IMR-90 (cell line): ENCODE results near the gene TXNDC5.

Source experiments
- BHLHE40 ChIP-seq: fragments of 150-350 bp; IDR thresholded peaks from 2 replicates; pipeline ENCODE4 v1.6.1; 2016; ENCODE audit warnings: mild to moderate bottlenecking, low read depth, low read length
- CTCF ChIP-seq: conservative IDR thresholded peaks from 2 replicates; pipeline ENCODE4 v1.5.1; 2012; ENCODE audit warnings: mild to moderate bottlenecking, low read depth, low read length, improper control_type of control experiment
- FOS ChIP-seq: fragments of 150-350 bp; IDR thresholded peaks from 2 replicates; pipeline ENCODE4 v1.6.1; 2016; ENCODE audit warnings: low read depth, low read length
- MAZ ChIP-seq: IDR thresholded peaks from 2 replicates; pipeline ENCODE4 v1.6.1; 2012; ENCODE audit warnings: low read depth, mild to moderate bottlenecking, low read length, improper control_type of control experiment, moderate library complexity, borderline replicate concordance
- NFE2L2 ChIP-seq: fragments of 150-350 bp; IDR thresholded peaks from 2 replicates; pipeline ENCODE4 v1.6.1; 2016; ENCODE audit warnings: low read depth, mild to moderate bottlenecking, low read length
- POLR2A ChIP-seq: IDR thresholded peaks from 2 replicates; pipeline ENCODE4 v1.6.1; 2012; ENCODE audit warnings: mild to moderate bottlenecking, low read depth, low read length
- RAD21 ChIP-seq: IDR thresholded peaks from 2 replicates; pipeline ENCODE4 v1.6.1; 2012; ENCODE audit warnings: low read length, improper control_type of control experiment
- RCOR1 ChIP-seq: IDR thresholded peaks from 2 replicates; pipeline ENCODE4 v1.6.1; 2012; ENCODE audit warnings: mild to moderate bottlenecking, low read length, improper control_type of control experiment; ENCODE audit not compliant: insufficient replicate concordance
- SMC3 ChIP-seq: fragments of 150-350 bp; IDR thresholded peaks from 2 replicates; pipeline ENCODE4 v1.6.1; 2016; ENCODE audit warnings: low read depth, mild to moderate bottlenecking, antibody characterized with exemption, low read length, moderate library complexity

DNA sequence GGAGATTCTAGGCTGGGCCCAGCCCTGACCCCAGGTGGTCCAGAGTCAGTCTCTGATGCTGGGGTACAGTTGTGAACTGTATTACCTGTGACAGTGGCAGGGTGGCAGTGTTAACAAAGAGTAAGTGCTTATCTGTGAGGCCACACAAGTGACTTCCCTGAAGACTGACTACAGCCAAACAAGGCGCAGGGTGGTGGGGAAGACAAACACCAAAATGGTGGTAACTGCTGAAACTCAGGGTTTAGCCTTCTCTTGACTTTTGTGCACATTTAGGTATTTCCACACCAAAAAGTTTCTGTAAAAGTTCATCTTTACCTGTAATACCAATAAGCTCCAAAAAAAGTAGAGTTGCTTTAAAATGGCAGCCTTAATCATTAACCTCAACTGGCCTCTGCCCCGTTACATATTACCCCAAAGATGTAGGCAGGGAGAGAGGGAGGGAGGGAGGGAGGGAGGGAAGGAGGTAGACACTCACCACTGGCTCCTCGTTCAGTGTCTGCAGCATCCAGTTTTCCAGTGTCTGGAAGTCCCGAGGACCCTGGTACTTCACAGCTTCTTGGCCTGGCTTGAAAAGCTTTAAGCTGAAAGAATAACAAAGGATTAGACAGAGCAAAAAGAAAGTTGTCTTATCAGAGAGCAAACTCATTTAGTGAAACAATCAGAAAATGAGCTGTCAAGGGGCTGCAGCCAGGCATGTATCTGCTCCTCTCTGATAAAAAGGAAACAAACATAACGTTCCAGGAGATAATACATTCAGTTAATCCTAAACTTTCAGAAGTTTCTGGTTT is 11.3 kb downstream of the TXNDC5 start:
- TF ChIP-seq CTCF (peak; percentile 10; the same call in 1 of the 2 replicates), POLR2A (no peak), NFE2L2 (no peak), RAD21 (no peak; the same call in 1 of the 2 replicates), MAZ (no peak), FOS (no peak), BHLHE40 (no peak), SMC3 (no peak), RCOR1 (no peak)
